ENCODE data around the gene ZCCHC8. TPM values are rescaled to one million over a fixed set of nuclear protein-coding genes. Genes with fewer than 3 reads are reported as not detected.
"Not testable (repeated sequence)": the region's sequence is repeated elsewhere in the genome, so short reads cannot be mapped to it uniquely, and the experiment has no call there.

ZCCHC8 gene
- total and polyA plus RNA-seq, 8 donors, result 8.6 to 23.7 (median 10.6) TPM

- no peak for DNase-seq
- Histone ChIP-seq H3K4me3 (no peak overlapping the region), H3K36me3 (peaks cover 0 to 12% (median 0%) of the 10 kb centered on the region in 3 donors), H3K27me3 (no peaks in the 10 kb centered on the region), H3K9me3 (no peaks in the 10 kb centered on the region), H3K4me1 (peaks cover 6 to 20% (median 8%) of the 10 kb centered on the region in 3 donors), H3K27ac (no peak overlapping the region)
- intact Hi-C loops (cut with DNase I), result no loop called here
- 86 to 87% methylated on average over 7 of the region's 7 CpGs for WGBS, 2 donors
- FAIRE-seq, result no peak
- TF ChIP-seq, protein P1, sequence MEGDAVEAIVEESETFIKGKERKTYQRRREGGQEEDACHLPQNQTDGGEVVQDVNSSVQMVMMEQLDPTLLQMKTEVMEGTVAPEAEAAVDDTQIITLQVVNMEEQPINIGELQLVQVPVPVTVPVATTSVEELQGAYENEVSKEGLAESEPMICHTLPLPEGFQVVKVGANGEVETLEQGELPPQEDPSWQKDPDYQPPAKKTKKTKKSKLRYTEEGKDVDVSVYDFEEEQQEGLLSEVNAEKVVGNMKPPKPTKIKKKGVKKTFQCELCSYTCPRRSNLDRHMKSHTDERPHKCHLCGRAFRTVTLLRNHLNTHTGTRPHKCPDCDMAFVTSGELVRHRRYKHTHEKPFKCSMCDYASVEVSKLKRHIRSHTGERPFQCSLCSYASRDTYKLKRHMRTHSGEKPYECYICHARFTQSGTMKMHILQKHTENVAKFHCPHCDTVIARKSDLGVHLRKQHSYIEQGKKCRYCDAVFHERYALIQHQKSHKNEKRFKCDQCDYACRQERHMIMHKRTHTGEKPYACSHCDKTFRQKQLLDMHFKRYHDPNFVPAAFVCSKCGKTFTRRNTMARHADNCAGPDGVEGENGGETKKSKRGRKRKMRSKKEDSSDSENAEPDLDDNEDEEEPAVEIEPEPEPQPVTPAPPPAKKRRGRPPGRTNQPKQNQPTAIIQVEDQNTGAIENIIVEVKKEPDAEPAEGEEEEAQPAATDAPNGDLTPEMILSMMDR (IDR thresholded peaks at IDR 0.05), result no peak
- no peak for ATAC-seq
Observed at GRCh38 chr12:122495258-122495657, 5.5 kb downstream of the ZCCHC8 start.

DNA sequence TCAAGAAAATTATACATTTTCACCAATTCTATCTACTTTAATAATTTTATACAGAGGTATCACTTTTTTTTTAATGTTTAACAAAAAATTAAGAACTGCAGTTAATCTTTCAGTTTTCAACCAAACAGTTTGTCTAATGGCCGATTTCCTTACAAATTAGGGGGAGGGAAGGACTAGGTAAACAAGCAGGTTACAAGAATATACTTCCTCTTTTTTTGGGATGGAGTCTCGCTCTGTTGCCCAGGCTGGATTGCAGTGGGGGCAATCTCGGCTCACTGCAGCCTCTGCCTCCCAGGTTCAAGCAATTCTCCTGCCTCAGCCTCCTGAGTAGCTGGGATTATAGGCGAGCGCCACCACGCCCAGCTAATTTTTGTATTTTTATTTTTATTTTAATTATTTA lies 7.5 kb downstream of the ZCCHC8 start:
- H3K9me3 ChIP-seq; H3K4me1 ChIP-seq; H3K4me3 ChIP-seq; H3K27ac ChIP-seq; ATAC-seq; FAIRE-seq; intact Hi-C loops (cut with DNase I); H3K27me3 ChIP-seq; DNase-seq: not testable (repeated sequence)
- WGBS, 2 donors, result 83 to 85% methylated on average over 6 of the region's 6 CpGs
- peaks cover 2 to 25% (median 11%) of the 10 kb centered on the region in 3 donors for H3K36me3 ChIP-seq

DNA sequence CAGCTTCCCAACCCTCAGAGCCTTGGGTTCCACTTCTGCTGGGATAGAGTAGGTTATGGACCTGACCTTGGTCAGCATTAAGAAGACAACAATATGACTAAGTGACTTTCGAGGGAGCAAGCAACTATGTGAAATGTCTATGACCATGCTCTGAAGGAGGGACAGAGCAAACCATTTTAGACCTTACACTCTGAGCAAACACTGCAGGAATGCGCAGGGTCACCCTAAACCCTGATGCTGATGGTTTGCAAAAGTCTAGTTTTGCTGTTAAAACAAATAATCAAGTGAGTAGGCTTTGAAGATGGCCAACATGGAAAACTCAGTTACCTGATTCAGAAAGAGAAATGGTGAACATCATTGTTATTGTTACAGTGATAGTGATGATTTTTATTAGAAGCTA lies 8.7 kb downstream of the ZCCHC8 start:
- Histone ChIP-seq H3K36me3 (peaks cover 5 to 36% (median 23%) of the 10 kb centered on the region in 3 donors), H3K4me1 (no peaks in the 10 kb centered on the region), H3K27me3 (no peaks in the 10 kb centered on the region), H3K27ac (no peak overlapping the region), H3K9me3 (no peaks in the 10 kb centered on the region), H3K4me3 (no peak overlapping the region)
- DNase-seq (no peak), FAIRE-seq (no peak), ATAC-seq (no peak)
- intact Hi-C loops (cut with DNase I), result no loop called here
- TF ChIP-seq, protein P1 (IDR thresholded peaks at IDR 0.05), result no peak
- WGBS, 2 donors, result 96 to 100% methylated on average over 2 of the region's 2 CpGs

- no peak for FAIRE-seq
- WGBS, 2 donors, result 43 to 51% methylated on average over 2 of the region's 2 CpGs
- H3K4me1 ChIP-seq, result no peaks in the 10 kb centered on the region
- no peaks in the 10 kb centered on the region for H3K27me3 ChIP-seq
- H3K36me3 ChIP-seq, result peaks cover 5 to 57% (median 25%) of the 10 kb centered on the region in 3 donors
- H3K9me3 ChIP-seq, result no peaks in the 10 kb centered on the region
- no peak for ATAC-seq
- intact Hi-C loops (cut with DNase I), result no loop called here
- TF ChIP-seq, protein P1 (IDR thresholded peaks at IDR 0.05), result no peak
- no peak overlapping the region for H3K4me3 ChIP-seq
- no peak for DNase-seq
- no peak overlapping the region for H3K27ac ChIP-seq
Observed at GRCh38 chr12:122489038-122489437, 11.7 kb downstream of the ZCCHC8 start.

DNA sequence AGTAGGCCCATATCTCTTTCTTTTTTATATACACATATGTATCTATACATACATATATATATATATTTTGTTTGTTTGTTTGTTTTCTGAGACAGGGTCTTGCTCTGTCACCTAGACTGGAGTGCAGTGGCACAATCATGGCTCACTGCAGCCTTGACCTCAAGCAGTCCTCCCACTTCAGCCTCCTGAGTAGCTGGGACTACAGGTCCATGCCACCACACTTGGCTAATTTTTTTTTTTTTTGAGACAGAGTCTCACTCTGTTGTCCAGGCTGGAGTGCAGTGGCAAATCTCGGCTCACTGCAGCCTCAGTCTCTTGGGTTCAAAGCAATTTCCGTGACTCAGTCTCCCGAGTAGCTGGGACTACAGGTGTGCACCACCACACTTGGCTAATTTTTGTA lies 12.9 kb downstream of the ZCCHC8 start:
- intact Hi-C loops (cut with DNase I); FAIRE-seq; H3K4me3 ChIP-seq; H3K27ac ChIP-seq; DNase-seq; H3K27me3 ChIP-seq; H3K9me3 ChIP-seq; ATAC-seq; H3K4me1 ChIP-seq: not testable (repeated sequence)
- 95 to 100% methylated on average over 3 of the region's 3 CpGs for WGBS, 2 donors
- peaks cover 5 to 64% (median 25%) of the 10 kb centered on the region in 3 donors for H3K36me3 ChIP-seq

- Histone ChIP-seq H3K27me3 (no peaks in the 10 kb centered on the region), H3K27ac (no peak overlapping the region), H3K9me3 (no peaks in the 10 kb centered on the region), H3K4me3 (no peak overlapping the region), H3K36me3 (peaks cover 5 to 62% (median 27%) of the 10 kb centered on the region in 3 donors), H3K4me1 (no peaks in the 10 kb centered on the region)
- intact Hi-C loops (cut with DNase I), result no loop called here
- FAIRE-seq (no peak), DNase-seq (no peak), ATAC-seq (no peak)
- TF ChIP-seq, protein P1 (IDR thresholded peaks at IDR 0.05), result no peak
- 94 to 95% methylated on average over 7 of the region's 7 CpGs for WGBS, 2 donors
Observed at GRCh38 chr12:122486805-122487426, 13.8 kb downstream of the ZCCHC8 start.

DNA sequence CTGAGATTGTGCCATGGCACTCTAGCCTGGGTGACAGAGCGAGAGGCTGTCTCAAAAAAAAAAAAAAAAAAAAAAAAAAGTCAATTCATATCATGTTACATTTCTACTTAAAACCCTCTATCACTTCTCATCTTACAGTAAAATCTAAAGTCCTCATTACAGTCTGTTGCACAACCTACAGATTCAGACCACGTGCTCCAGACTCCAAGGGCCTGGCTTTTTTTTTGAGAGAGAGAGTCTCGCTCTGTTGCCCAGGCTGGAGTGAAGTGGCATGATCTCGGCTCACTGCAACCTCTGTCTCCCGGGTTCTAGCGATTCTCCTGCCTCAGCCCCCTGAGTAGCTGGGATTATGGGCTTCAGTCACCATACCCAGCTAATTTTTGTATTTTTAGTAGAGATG lies 14.4 kb downstream of the ZCCHC8 start:
- H3K27me3 ChIP-seq; ATAC-seq; H3K27ac ChIP-seq; FAIRE-seq; H3K9me3 ChIP-seq; intact Hi-C loops (cut with DNase I); H3K4me3 ChIP-seq; DNase-seq; H3K4me1 ChIP-seq: not testable (repeated sequence)
- H3K36me3 ChIP-seq, result peaks cover 5 to 67% (median 30%) of the 10 kb centered on the region in 3 donors
- WGBS, 2 donors, result 94 to 96% methylated on average over 6 of the region's 6 CpGs

DNA sequence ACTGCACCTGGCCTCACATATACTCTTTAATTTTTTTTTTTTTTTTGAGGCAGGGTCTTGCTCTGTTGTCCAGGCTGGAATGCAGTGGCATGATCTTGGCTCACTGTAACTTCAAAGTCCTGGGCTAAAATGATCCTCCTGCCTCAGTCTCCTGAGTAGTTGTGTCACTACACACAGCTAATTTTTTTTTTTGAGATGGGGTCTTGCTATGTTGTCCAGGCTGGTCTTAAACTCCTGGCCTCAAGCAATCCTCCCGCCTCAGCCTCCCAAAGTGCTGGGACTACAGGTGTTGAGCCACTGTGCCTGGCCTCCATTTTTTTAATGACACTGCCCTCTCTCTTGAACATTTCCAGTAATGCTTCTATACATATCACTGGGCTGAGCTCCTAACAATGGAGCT lies 16.3 kb downstream of the ZCCHC8 start:
- H3K4me3 ChIP-seq; H3K4me1 ChIP-seq; intact Hi-C loops (cut with DNase I); H3K27ac ChIP-seq; H3K9me3 ChIP-seq; H3K27me3 ChIP-seq; ATAC-seq; FAIRE-seq: not testable (repeated sequence)
- WGBS, 2 donors, result 100% methylated on average over 1 of the region's 1 CpG
- DNase-seq, result peak in 1 of 6 donors; percentile 1
- H3K36me3 ChIP-seq, result peaks cover 5 to 85% (median 38%) of the 10 kb centered on the region in 3 donors

Measured in pancreas (tissue), 10 donors.